Measurements from ENCODE around the gene TGFB2.

Gene TGFB2

GRCh38 chr1:218390618-218391017 lies 45.5 kb downstream of the TGFB2 start:
- H2AK5ac ChIP-seq (ENCODE audit: low read length, severe bottlenecking), result no peak overlapping the region
- H3K9me3 ChIP-seq (ENCODE audit: control insufficient read depth, low read length), result no peaks in the 10 kb centered on the region
- no peak overlapping the region for H3K9ac ChIP-seq (ENCODE audit: low read length)
- peaks cover 0 to 12% of the 10 kb centered on the region in 2 experiments for H3K36me3 ChIP-seq (ENCODE audit: control insufficient read depth in 1 of 2, insufficient read depth in 2 of 2, low read depth in 1 of 2, low read length in 2 of 2)
- no peak overlapping the region for H4K8ac ChIP-seq (ENCODE audit: low read length)
- H2BK15ac ChIP-seq (ENCODE audit: low read depth, poor library complexity, severe bottlenecking), result no peak overlapping the region
- H2AFZ ChIP-seq (ENCODE audit: low read depth, low read length), result no peak overlapping the region
- no peak overlapping the region for H2BK12ac ChIP-seq (ENCODE audit: low read length in 2 of 2)
- H2BK5ac ChIP-seq (ENCODE audit: low read depth, low read length, poor library complexity, severe bottlenecking), result no peak overlapping the region
- peaks cover 3% of the 10 kb centered on the region for H3K4me1 ChIP-seq (ENCODE audit: control insufficient read depth, insufficient read depth, low read depth, low read length)
- H3K4me2 ChIP-seq (ENCODE audit: low read length, poor library complexity, severe bottlenecking), result no peak overlapping the region
- H3K23ac ChIP-seq (ENCODE audit: low read length in 2 of 2), result no peak overlapping the region
- H3K14ac ChIP-seq (ENCODE audit: low read length in 2 of 2), result no peak overlapping the region
- H3K27ac ChIP-seq (ENCODE audit: low read length, poor library complexity, severe bottlenecking), result no peak overlapping the region
- no peak overlapping the region for H4K91ac ChIP-seq (ENCODE audit: low read length)
- DNase-seq, result no peak
- WGBS, result 82% methylated on average over 3 of the region's 3 CpGs
- peaks cover 17% of the 10 kb centered on the region for H3K79me1 ChIP-seq (replicated peaks; ENCODE audit: low read length, poor library complexity, severe bottlenecking)
- no peak overlapping the region for H3K18ac ChIP-seq (ENCODE audit: low read depth in 1 of 2, low read length in 2 of 2)
- no peak overlapping the region for H3K4ac ChIP-seq (ENCODE audit: low read depth in 1 of 2, low read length in 2 of 2)
- no peak overlapping the region for H2BK120ac ChIP-seq (ENCODE audit: low read depth, low read length)
- H3K4me3 ChIP-seq (ENCODE audit: insufficient read depth in 1 of 2, low read depth in 1 of 2, low read length in 2 of 2), result no peak overlapping the region
- H3K27me3 ChIP-seq (ENCODE audit: control insufficient read depth in 1 of 2, insufficient read depth in 1 of 2, low read length in 2 of 2), result no peaks in the 10 kb centered on the region

- H2BK120ac ChIP-seq (ENCODE audit: low read depth, low read length), result no peak overlapping the region
- H2AK5ac ChIP-seq (ENCODE audit: low read length, severe bottlenecking), result no peak overlapping the region
- peaks cover 15% of the 10 kb centered on the region for H3K79me1 ChIP-seq (replicated peaks; ENCODE audit: low read length, poor library complexity, severe bottlenecking)
- DNase-seq, result no peak
- H3K4ac ChIP-seq (ENCODE audit: low read depth in 1 of 2, low read length in 2 of 2), result no peak overlapping the region
- H2BK12ac ChIP-seq (ENCODE audit: low read length in 2 of 2), result no peak overlapping the region
- peaks cover 0 to 12% of the 10 kb centered on the region in 2 experiments for H3K36me3 ChIP-seq (ENCODE audit: control insufficient read depth in 1 of 2, insufficient read depth in 2 of 2, low read depth in 1 of 2, low read length in 2 of 2)
- H3K4me2 ChIP-seq (ENCODE audit: low read length, poor library complexity, severe bottlenecking), result no peak overlapping the region
- H3K27ac ChIP-seq (ENCODE audit: low read length, poor library complexity, severe bottlenecking), result no peak overlapping the region
- WGBS, result 99% methylated on average over 4 of the region's 4 CpGs
- H3K4me1 ChIP-seq (ENCODE audit: control insufficient read depth, insufficient read depth, low read depth, low read length), result peaks cover 4% of the 10 kb centered on the region
- H2BK5ac ChIP-seq (ENCODE audit: low read depth, low read length, poor library complexity, severe bottlenecking), result no peak overlapping the region
- no peak overlapping the region for H2AFZ ChIP-seq (ENCODE audit: low read depth, low read length)
- H3K9me3 ChIP-seq (ENCODE audit: control insufficient read depth, low read length), result no peaks in the 10 kb centered on the region
- no peak overlapping the region for H3K18ac ChIP-seq (ENCODE audit: low read depth in 1 of 2, low read length in 2 of 2)
- no peak overlapping the region for H3K23ac ChIP-seq (ENCODE audit: low read length in 2 of 2)
- no peak overlapping the region for H2BK15ac ChIP-seq (ENCODE audit: low read depth, poor library complexity, severe bottlenecking)
- no peak overlapping the region for H3K14ac ChIP-seq (ENCODE audit: low read length in 2 of 2)
- H4K91ac ChIP-seq (ENCODE audit: low read length), result no peak overlapping the region
- no peaks in the 10 kb centered on the region for H3K27me3 ChIP-seq (ENCODE audit: control insufficient read depth in 1 of 2, insufficient read depth in 1 of 2, low read length in 2 of 2)
- H3K4me3 ChIP-seq (ENCODE audit: insufficient read depth in 1 of 2, low read depth in 1 of 2, low read length in 2 of 2), result no peak overlapping the region
- H3K9ac ChIP-seq (ENCODE audit: low read length), result no peak overlapping the region
- H4K8ac ChIP-seq (ENCODE audit: low read length), result no peak overlapping the region
Observed at GRCh38 chr1:218392780-218393179, 47.6 kb downstream of the TGFB2 start.

- no peak overlapping the region for H3K18ac ChIP-seq (ENCODE audit: low read depth in 1 of 2, low read length in 2 of 2)
- peaks cover 12% of the 10 kb centered on the region for H3K79me1 ChIP-seq (replicated peaks; ENCODE audit: low read length, poor library complexity, severe bottlenecking)
- H2BK120ac ChIP-seq (ENCODE audit: low read depth, low read length), result no peak overlapping the region
- H3K27me3 ChIP-seq (ENCODE audit: control insufficient read depth in 1 of 2, insufficient read depth in 1 of 2, low read length in 2 of 2), result no peaks in the 10 kb centered on the region
- no peak overlapping the region for H3K14ac ChIP-seq (ENCODE audit: low read length in 2 of 2)
- no peak overlapping the region for H3K4me3 ChIP-seq (ENCODE audit: insufficient read depth in 1 of 2, low read depth in 1 of 2, low read length in 2 of 2)
- H3K27ac ChIP-seq (ENCODE audit: low read length, poor library complexity, severe bottlenecking), result no peak overlapping the region
- H3K4me2 ChIP-seq (ENCODE audit: low read length, poor library complexity, severe bottlenecking), result no peak overlapping the region
- no peak overlapping the region for H2BK15ac ChIP-seq (ENCODE audit: low read depth, poor library complexity, severe bottlenecking)
- no peaks in the 10 kb centered on the region for H3K9me3 ChIP-seq (ENCODE audit: control insufficient read depth, low read length)
- WGBS, result 96% methylated on average over 11 of the region's 11 CpGs
- no peak overlapping the region for H3K9ac ChIP-seq (ENCODE audit: low read length)
- no peak overlapping the region for H2BK12ac ChIP-seq (ENCODE audit: low read length in 2 of 2)
- no peak overlapping the region for H4K91ac ChIP-seq (ENCODE audit: low read length)
- no peak overlapping the region for H2AK5ac ChIP-seq (ENCODE audit: low read length, severe bottlenecking)
- H3K36me3 ChIP-seq (ENCODE audit: control insufficient read depth in 1 of 2, insufficient read depth in 2 of 2, low read depth in 1 of 2, low read length in 2 of 2), result peaks cover 0 to 10% of the 10 kb centered on the region in 2 experiments
- no peak overlapping the region for H2BK5ac ChIP-seq (ENCODE audit: low read depth, low read length, poor library complexity, severe bottlenecking)
- DNase-seq, result no peak
- H3K23ac ChIP-seq (ENCODE audit: low read length in 2 of 2), result no peak overlapping the region
- no peak overlapping the region for H2AFZ ChIP-seq (ENCODE audit: low read depth, low read length)
- H4K8ac ChIP-seq (ENCODE audit: low read length), result no peak overlapping the region
- H3K4ac ChIP-seq (ENCODE audit: low read depth in 1 of 2, low read length in 2 of 2), result no peak overlapping the region
- H3K4me1 ChIP-seq (ENCODE audit: control insufficient read depth, insufficient read depth, low read depth, low read length), result peaks cover 11% of the 10 kb centered on the region
Observed at GRCh38 chr1:218394416-218394815, 49.3 kb downstream of the TGFB2 start.

- Histone ChIP-seq H3K27me3 (ENCODE audit: control insufficient read depth in 1 of 2, insufficient read depth in 1 of 2, low read length in 2 of 2) (no peaks in the 10 kb centered on the region), H3K9ac (ENCODE audit: low read length) (no peak overlapping the region), H3K14ac (ENCODE audit: low read length in 2 of 2) (no peak overlapping the region), H3K4me1 (ENCODE audit: control insufficient read depth, insufficient read depth, low read depth, low read length) (peaks cover 11% of the 10 kb centered on the region), H3K4me2 (ENCODE audit: low read length, poor library complexity, severe bottlenecking) (no peak overlapping the region), H3K4ac (ENCODE audit: low read depth in 1 of 2, low read length in 2 of 2) (no peak overlapping the region), H3K18ac (ENCODE audit: low read depth in 1 of 2, low read length in 2 of 2) (no peak overlapping the region), H3K23ac (ENCODE audit: low read length in 2 of 2) (no peak overlapping the region), H4K91ac (ENCODE audit: low read length) (no peak overlapping the region), H3K9me3 (ENCODE audit: control insufficient read depth, low read length) (no peaks in the 10 kb centered on the region), H2BK120ac (ENCODE audit: low read depth, low read length) (no peak overlapping the region), H3K4me3 (ENCODE audit: insufficient read depth in 1 of 2, low read depth in 1 of 2, low read length in 2 of 2) (no peak overlapping the region), H4K8ac (ENCODE audit: low read length) (no peak overlapping the region), H2AK5ac (ENCODE audit: low read length, severe bottlenecking) (no peak overlapping the region), H3K27ac (ENCODE audit: low read length, poor library complexity, severe bottlenecking) (no peak overlapping the region), H2BK5ac (ENCODE audit: low read depth, low read length, poor library complexity, severe bottlenecking) (no peak overlapping the region), H3K36me3 (ENCODE audit: control insufficient read depth in 1 of 2, insufficient read depth in 2 of 2, low read depth in 1 of 2, low read length in 2 of 2) (peaks cover 0 to 10% of the 10 kb centered on the region in 2 experiments), H2BK12ac (ENCODE audit: low read length in 2 of 2) (no peak overlapping the region), H3K79me1 (replicated peaks; ENCODE audit: low read length, poor library complexity, severe bottlenecking) (peaks cover 14% of the 10 kb centered on the region), H2BK15ac (ENCODE audit: low read depth, poor library complexity, severe bottlenecking) (no peak overlapping the region), H2AFZ (ENCODE audit: low read depth, low read length) (no peak overlapping the region)
- DNase-seq, result no peak
- 95% methylated on average over 2 of the region's 2 CpGs for WGBS
Observed at GRCh38 chr1:218394989-218395388, 49.9 kb downstream of the TGFB2 start.

All from mesenchymal stem cell (in vitro differentiated cells and primary cell).